Measurements from ENCODE around the gene ADCY10.
"Not testable (repeated sequence)": the region's sequence is repeated elsewhere in the genome, so short reads cannot be mapped to it uniquely, and the experiment has no call there.

DNA sequence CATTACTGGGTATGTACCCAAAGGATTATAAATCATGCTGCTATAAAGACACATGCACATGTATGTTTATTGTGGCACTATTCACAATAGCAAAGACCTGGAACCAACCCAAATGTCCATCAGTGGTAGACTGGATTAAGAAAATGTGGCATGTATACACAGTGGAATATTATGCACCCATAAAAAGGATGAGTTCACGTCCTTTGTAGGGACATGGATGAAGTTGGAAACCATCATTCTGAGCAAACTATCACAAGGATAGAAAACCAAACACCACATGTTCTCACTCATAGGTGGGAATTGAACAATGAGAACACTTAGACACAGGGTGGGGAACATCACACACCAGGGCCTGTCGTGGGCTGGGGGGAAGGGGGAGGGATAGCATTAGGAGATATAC, 26.7 kb downstream of the ADCY10 start:
- TF ChIP-seq, protein P1, sequence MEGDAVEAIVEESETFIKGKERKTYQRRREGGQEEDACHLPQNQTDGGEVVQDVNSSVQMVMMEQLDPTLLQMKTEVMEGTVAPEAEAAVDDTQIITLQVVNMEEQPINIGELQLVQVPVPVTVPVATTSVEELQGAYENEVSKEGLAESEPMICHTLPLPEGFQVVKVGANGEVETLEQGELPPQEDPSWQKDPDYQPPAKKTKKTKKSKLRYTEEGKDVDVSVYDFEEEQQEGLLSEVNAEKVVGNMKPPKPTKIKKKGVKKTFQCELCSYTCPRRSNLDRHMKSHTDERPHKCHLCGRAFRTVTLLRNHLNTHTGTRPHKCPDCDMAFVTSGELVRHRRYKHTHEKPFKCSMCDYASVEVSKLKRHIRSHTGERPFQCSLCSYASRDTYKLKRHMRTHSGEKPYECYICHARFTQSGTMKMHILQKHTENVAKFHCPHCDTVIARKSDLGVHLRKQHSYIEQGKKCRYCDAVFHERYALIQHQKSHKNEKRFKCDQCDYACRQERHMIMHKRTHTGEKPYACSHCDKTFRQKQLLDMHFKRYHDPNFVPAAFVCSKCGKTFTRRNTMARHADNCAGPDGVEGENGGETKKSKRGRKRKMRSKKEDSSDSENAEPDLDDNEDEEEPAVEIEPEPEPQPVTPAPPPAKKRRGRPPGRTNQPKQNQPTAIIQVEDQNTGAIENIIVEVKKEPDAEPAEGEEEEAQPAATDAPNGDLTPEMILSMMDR (IDR thresholded peaks at IDR 0.05; ENCODE audit: poor library complexity): not testable (repeated sequence)
- not testable (repeated sequence) for TF ChIP-seq EZH2phosphoT487 (IDR thresholded peaks at IDR 0.05; ENCODE audit: low read depth, severe bottlenecking, unreplicated experiment)

Data from hepatocyte (in vitro differentiated cells).